ENCODE data around the gene ACSF3. TPM values are rescaled to one million over a fixed set of nuclear protein-coding genes. Genes with fewer than 3 reads are reported as not detected.

Gene ACSF3
- total and polyA plus RNA-seq, 2 donors (not counting 1 experiment from before 2014, with no cell fraction given): 9.2 to 23.1 TPM

GRCh38 chr16:89161763-89162713 lies 68.4 kb downstream of the ACSF3 start:
- TF ChIP-seq EZH2 (IDR thresholded peaks at IDR 0.05; ENCODE audit: low read length, missing control alignments) (no peak), CTCF (conservative IDR thresholded peaks at IDR 0.05 in 1 of 2, IDR thresholded peaks at IDR 0.05 in 1 of 2; ENCODE audit: low read depth in 1 of 2, low read length in 2 of 2) (no peak)
- no peaks in the 10 kb centered on the region for H3K9me3 ChIP-seq (ENCODE audit: control insufficient read depth, insufficient read depth, low read depth, low read length)
- H3K4me2 ChIP-seq (ENCODE audit: extremely low read depth, insufficient read depth, low read length): no peak overlapping the region
- H3K27ac ChIP-seq (ENCODE audit: insufficient read depth, low read length): no peak overlapping the region
- no peak for DNase-seq (ENCODE audit: low read depth in 2 of 2)
- H4K20me1 ChIP-seq (ENCODE audit: control insufficient read depth, extremely low read depth, insufficient read depth, low read length): no peaks in the 10 kb centered on the region
- H3K79me2 ChIP-seq (ENCODE audit: control insufficient read depth, insufficient read depth, low read length): no peaks in the 10 kb centered on the region
- H2AFZ ChIP-seq (ENCODE audit: low read length): no peak overlapping the region
- no peaks in the 10 kb centered on the region for H3K27me3 ChIP-seq (ENCODE audit: control insufficient read depth, insufficient read depth, low read length)
- peaks cover 2% of the 10 kb centered on the region for H3K4me1 ChIP-seq (ENCODE audit: control insufficient read depth, extremely low read depth, insufficient read depth, low read length)
- no peak overlapping the region for H3K9ac ChIP-seq (ENCODE audit: insufficient read depth, low read length)
- H3K36me3 ChIP-seq (ENCODE audit: control insufficient read depth, insufficient read depth, low read length): no peaks in the 10 kb centered on the region
- no peak overlapping the region for H3K4me3 ChIP-seq (replicated peaks in 1 of 4; ENCODE audit: control extremely low read depth in 1 of 4, insufficient read depth in 1 of 4, low read depth in 3 of 4, low read length in 4 of 4)

GRCh38 chr16:89163297-89163696 lies 69.6 kb downstream of the ACSF3 start:
- H3K4me2 ChIP-seq (ENCODE audit: extremely low read depth, insufficient read depth, low read length): no peak overlapping the region
- no peak overlapping the region for H3K9ac ChIP-seq (ENCODE audit: insufficient read depth, low read length)
- no peak for TF ChIP-seq CTCF (conservative IDR thresholded peaks at IDR 0.05 in 1 of 2, IDR thresholded peaks at IDR 0.05 in 1 of 2; ENCODE audit: low read depth in 1 of 2, low read length in 2 of 2)
- no peak for TF ChIP-seq EZH2 (IDR thresholded peaks at IDR 0.05; ENCODE audit: low read length, missing control alignments)
- peaks cover 5% of the 10 kb centered on the region for H3K4me1 ChIP-seq (ENCODE audit: control insufficient read depth, extremely low read depth, insufficient read depth, low read length)
- H3K36me3 ChIP-seq (ENCODE audit: control insufficient read depth, insufficient read depth, low read length): no peaks in the 10 kb centered on the region
- no peak overlapping the region for H3K4me3 ChIP-seq (replicated peaks in 1 of 4; ENCODE audit: control extremely low read depth in 1 of 4, insufficient read depth in 1 of 4, low read depth in 3 of 4, low read length in 4 of 4)
- DNase-seq (ENCODE audit: low read depth in 2 of 2): no peak
- H3K79me2 ChIP-seq (ENCODE audit: control insufficient read depth, insufficient read depth, low read length): no peaks in the 10 kb centered on the region
- no peaks in the 10 kb centered on the region for H3K9me3 ChIP-seq (ENCODE audit: control insufficient read depth, insufficient read depth, low read depth, low read length)
- no peaks in the 10 kb centered on the region for H4K20me1 ChIP-seq (ENCODE audit: control insufficient read depth, extremely low read depth, insufficient read depth, low read length)
- H2AFZ ChIP-seq (ENCODE audit: low read length): no peak overlapping the region
- H3K27ac ChIP-seq (ENCODE audit: insufficient read depth, low read length): no peak overlapping the region
- no peaks in the 10 kb centered on the region for H3K27me3 ChIP-seq (ENCODE audit: control insufficient read depth, insufficient read depth, low read length)

GRCh38 chr16:89164436-89164835 lies 70.8 kb downstream of the ACSF3 start:
- Histone ChIP-seq H3K27me3 (ENCODE audit: control insufficient read depth, insufficient read depth, low read length) (no peaks in the 10 kb centered on the region), H3K4me3 (replicated peaks in 1 of 4; ENCODE audit: control extremely low read depth in 1 of 4, insufficient read depth in 1 of 4, low read depth in 3 of 4, low read length in 4 of 4) (no peak overlapping the region), H4K20me1 (ENCODE audit: control insufficient read depth, extremely low read depth, insufficient read depth, low read length) (no peaks in the 10 kb centered on the region), H3K36me3 (ENCODE audit: control insufficient read depth, insufficient read depth, low read length) (no peaks in the 10 kb centered on the region), H3K4me1 (ENCODE audit: control insufficient read depth, extremely low read depth, insufficient read depth, low read length) (peaks cover 5% of the 10 kb centered on the region), H3K9me3 (ENCODE audit: control insufficient read depth, insufficient read depth, low read depth, low read length) (no peaks in the 10 kb centered on the region), H3K4me2 (ENCODE audit: extremely low read depth, insufficient read depth, low read length) (no peak overlapping the region), H3K79me2 (ENCODE audit: control insufficient read depth, insufficient read depth, low read length) (no peaks in the 10 kb centered on the region), H2AFZ (ENCODE audit: low read length) (no peak overlapping the region), H3K27ac (ENCODE audit: insufficient read depth, low read length) (no peak overlapping the region), H3K9ac (ENCODE audit: insufficient read depth, low read length) (no peak overlapping the region)
- no peak for DNase-seq (ENCODE audit: low read depth in 2 of 2)
- TF ChIP-seq CTCF (conservative IDR thresholded peaks at IDR 0.05 in 1 of 2, IDR thresholded peaks at IDR 0.05 in 1 of 2; ENCODE audit: low read depth in 1 of 2, low read length in 2 of 2) (no peak), EZH2 (IDR thresholded peaks at IDR 0.05; ENCODE audit: low read length, missing control alignments) (no peak)

All from fibroblast of lung (primary cell).